ENCODE results near the gene SF3B6.
"Not testable (repeated sequence)": the region's sequence is repeated elsewhere in the genome, so short reads cannot be mapped to it uniquely, and the experiment has no call there.

SF3B6 gene

GRCh38 chr2:24093270-24093669 lies 17.1 kb upstream of the SF3B6 start:
- not testable (repeated sequence) for DNase-seq (ENCODE audit: low read depth)

GRCh38 chr2:24088821-24089359 lies 12.8 kb upstream of the SF3B6 start:
- no peak for DNase-seq (ENCODE audit: low read depth)

GRCh38 chr2:24087032-24087431 lies 10.9 kb upstream of the SF3B6 start:
- DNase-seq (ENCODE audit: low read depth) = no peak

- DNase-seq (ENCODE audit: low read depth) = no peak
Observed at GRCh38 chr2:24086241-24086640, 10.1 kb upstream of the SF3B6 start.

GRCh38 chr2:24085200-24085489 lies 9.0 kb upstream of the SF3B6 start:
- no peak for DNase-seq (ENCODE audit: low read depth)

- DNase-seq (ENCODE audit: low read depth) = peak; percentile 76
Observed at GRCh38 chr2:24084386-24085199, 8.5 kb upstream of the SF3B6 start, which contains the start of gene TP53I3. TSS of gene TP53I3 (minus strand) at chr2:24084834. CDS start at chr2:24084326, 508 bp downstream.

GRCh38 chr2:24083567-24084385 lies 7.7 kb upstream of the SF3B6 start:
- DNase-seq (ENCODE audit: low read depth) = peak; percentile 55

GRCh38 chr2:24082787-24083566 lies 6.9 kb upstream of the SF3B6 start:
- no peak for DNase-seq (ENCODE audit: low read depth)

- DNase-seq (ENCODE audit: low read depth) = no peak
Observed at GRCh38 chr2:24080701-24081100, 4.6 kb upstream of the SF3B6 start.

GRCh38 chr2:24077879-24078278 lies 1.8 kb upstream of the SF3B6 start:
- DNase-seq (ENCODE audit: low read depth) = no peak

GRCh38 chr2:24077535-24077877 lies 1.4 kb upstream of the SF3B6 start:
- no peak for DNase-seq (ENCODE audit: low read depth)

- DNase-seq (ENCODE audit: low read depth) = no peak
Observed at GRCh38 chr2:24076849-24077534, 866 bp upstream of the SF3B6 start.

GRCh38 chr2:24075259-24075658 lies 867 bp downstream of the SF3B6 start:
- no peak for DNase-seq (ENCODE audit: low read depth)

GRCh38 chr2:24073816-24074215 lies 2.3 kb downstream of the SF3B6 start:
- DNase-seq (ENCODE audit: low read depth) = no peak

- DNase-seq (ENCODE audit: low read depth) = no peak
Observed at GRCh38 chr2:24072259-24072658, 3.9 kb downstream of the SF3B6 start.

GRCh38 chr2:24065341-24065740 lies 10.8 kb downstream of the SF3B6 start:
- DNase-seq (ENCODE audit: low read depth) = no peak

GRCh38 chr2:24058564-24059271 lies 17.4 kb downstream of the SF3B6 start:
- DNase-seq (ENCODE audit: low read depth) = no peak

GRCh38 chr2:24055750-24056149 lies 20.4 kb downstream of the SF3B6 start:
- no peak for DNase-seq (ENCODE audit: low read depth)

GRCh38 chr2:24054366-24055010 lies 21.6 kb downstream of the SF3B6 start:
- DNase-seq (ENCODE audit: low read depth) = no peak

GRCh38 chr2:24052951-24053350 lies 23.2 kb downstream of the SF3B6 start:
- no peak for DNase-seq (ENCODE audit: low read depth)

GRCh38 chr2:24051833-24052232 lies 24.3 kb downstream of the SF3B6 start:
- DNase-seq (ENCODE audit: low read depth) = no peak

All from HS-27A (cell line).